ENCODE measurements around the gene SOCS6.

DNA sequence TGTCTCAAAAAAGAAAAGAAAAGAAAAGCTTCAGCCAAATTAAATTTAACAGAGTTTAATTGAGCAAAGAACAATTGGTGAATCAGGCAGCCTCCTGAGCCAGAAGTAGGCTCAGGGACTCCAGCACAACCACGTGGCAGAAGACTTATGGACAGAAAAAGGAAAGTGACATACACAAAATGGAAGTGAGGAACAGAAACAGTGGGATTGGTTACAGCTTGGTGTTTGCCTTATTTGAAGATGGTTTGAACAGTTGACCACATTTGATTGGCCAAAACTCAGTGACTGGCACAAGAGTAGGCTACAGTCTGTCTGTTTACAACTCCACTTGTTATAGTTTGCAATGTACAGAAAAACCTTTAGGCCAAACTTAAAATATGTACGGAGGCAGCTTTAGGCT, 83.1 kb downstream of the SOCS6 start:
- TF ChIP-seq, protein P1, sequence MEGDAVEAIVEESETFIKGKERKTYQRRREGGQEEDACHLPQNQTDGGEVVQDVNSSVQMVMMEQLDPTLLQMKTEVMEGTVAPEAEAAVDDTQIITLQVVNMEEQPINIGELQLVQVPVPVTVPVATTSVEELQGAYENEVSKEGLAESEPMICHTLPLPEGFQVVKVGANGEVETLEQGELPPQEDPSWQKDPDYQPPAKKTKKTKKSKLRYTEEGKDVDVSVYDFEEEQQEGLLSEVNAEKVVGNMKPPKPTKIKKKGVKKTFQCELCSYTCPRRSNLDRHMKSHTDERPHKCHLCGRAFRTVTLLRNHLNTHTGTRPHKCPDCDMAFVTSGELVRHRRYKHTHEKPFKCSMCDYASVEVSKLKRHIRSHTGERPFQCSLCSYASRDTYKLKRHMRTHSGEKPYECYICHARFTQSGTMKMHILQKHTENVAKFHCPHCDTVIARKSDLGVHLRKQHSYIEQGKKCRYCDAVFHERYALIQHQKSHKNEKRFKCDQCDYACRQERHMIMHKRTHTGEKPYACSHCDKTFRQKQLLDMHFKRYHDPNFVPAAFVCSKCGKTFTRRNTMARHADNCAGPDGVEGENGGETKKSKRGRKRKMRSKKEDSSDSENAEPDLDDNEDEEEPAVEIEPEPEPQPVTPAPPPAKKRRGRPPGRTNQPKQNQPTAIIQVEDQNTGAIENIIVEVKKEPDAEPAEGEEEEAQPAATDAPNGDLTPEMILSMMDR (IDR thresholded peaks at IDR 0.05; ENCODE audit: low read length): no peak
- TF ChIP-seq EZH2 (optimal IDR thresholded peaks at IDR 0.05; ENCODE audit: low read depth, low read length) (no peak), EZH2phosphoT487 (IDR thresholded peaks at IDR 0.05; ENCODE audit: low read length) (no peak)
